MCF 10A (cell line): ENCODE results near the gene VPS11. TPM values are rescaled to one million over a fixed set of nuclear protein-coding genes. Genes with fewer than 3 reads are reported as not detected.
"Not testable (repeated sequence)": the region's sequence is repeated elsewhere in the genome, so short reads cannot be mapped to it uniquely, and the experiment has no call there.

Experiments
- BruUV-seq: library from RNA; stranded (reverse); fragments of 400-500 nt; replicated peaks from 2 replicates; lab custom pipeline; 2021; lab: Mats Ljungman, UMichigan
- CTCF ChIA-PET: fragments of 300-600 bp; sonication (Branson Sonifier 250); formaldehyde crosslinking; extraction: SDS; loops from one replicate; lab custom pipeline; 2021; ENCODE audit warnings: antibody characterized with exemption, inconsistent platforms; lab: Yijun Ruan, JAX
- POLR2A ChIA-PET: fragments of 300-600, 350-650 bp; sonication (Branson Sonifier 250); formaldehyde crosslinking; extraction: SDS; loops from one replicate; lab custom pipeline; 2020; ENCODE audit warnings: antibody characterized with exemption, inconsistent platforms; lab: Yijun Ruan, JAX
- DNase-seq: peaks from one replicate; pipeline ENCODE4 v3.0.0-alpha.2; 2018; ENCODE audit not compliant: unreplicated experiment
- H3K27ac Mint-ChIP-seq: one replicate; pipeline ENCODE4 v1.8.0; 2022; ENCODE audit warnings: mild to moderate bottlenecking, low read depth, mixed read lengths; ENCODE audit not compliant: unreplicated experiment
- H3K27me3 Mint-ChIP-seq: one replicate; pipeline ENCODE4 v1.8.0; 2022; ENCODE audit warnings: mixed read lengths; ENCODE audit not compliant: insufficient read depth, unreplicated experiment
- H3K36me3 Mint-ChIP-seq: one replicate; pipeline ENCODE4 v1.8.0; 2022; ENCODE audit warnings: mild to moderate bottlenecking, moderate library complexity, mixed read lengths; ENCODE audit not compliant: insufficient read depth, unreplicated experiment
- H3K4me1 Mint-ChIP-seq: one replicate; pipeline ENCODE4 v1.8.0; 2022; ENCODE audit warnings: mixed read lengths; ENCODE audit not compliant: insufficient read depth, unreplicated experiment
- H3K4me3 Mint-ChIP-seq: one replicate; pipeline ENCODE4 v1.8.0; 2022; ENCODE audit warnings: mild to moderate bottlenecking, moderate library complexity, mixed read lengths; ENCODE audit not compliant: unreplicated experiment
- H3K9me3 Mint-ChIP-seq: one replicate; pipeline ENCODE4 v1.8.0; 2022; ENCODE audit warnings: mixed read lengths; ENCODE audit not compliant: unreplicated experiment
- CTCF ChIP-seq: fragments of 200-600 bp; IDR thresholded peaks from one replicate; pipeline ENCODE4 v1.8.0; 2022; ENCODE audit warnings: antibody characterized with exemption, mild to moderate bottlenecking; ENCODE audit not compliant: unreplicated experiment
- intact Hi-C: fragments of 100-400 bp; cut with micrococcal nuclease; formaldehyde crosslinking; loops from 2 replicates; pipeline ENCODE4 v1.14.1; 2022
- total RNA-seq: library from RNA; stranded (reverse); gene quantifications from 2 replicates; pipeline ENCODE4 v1.2.3, GENCODE V29; 2022

Gene VPS11
- total RNA-seq, 1 experiment from 2014 or later: 16.2 TPM

GRCh38 chr11:119031912-119032280 is 35.7 kb upstream of the VPS11 start:
- DNase-seq: no peak
- ChIA-PET CTCF (interaction anchor here (0.6 to 2.2 kb wide), 10 partner anchors 9 to 137 kb away, joined by 3 to 10 read pairs (median 6); partner anchors contain the start of gene HYOU1), POLR2A (interaction anchor here (0.7 to 1.0 kb wide), 4 partner anchors 10 to 70 kb away, joined by 3 to 4 read pairs (median 3); partner anchors contain the start of genes RPS25 and TRAPPC4)
- Mint-ChIP-seq H3K27ac (no peak overlapping the region), H3K4me3 (no peak overlapping the region), H3K9me3 (no peaks in the 10 kb centered on the region), H3K36me3 (no peaks in the 10 kb centered on the region), H3K27me3 (no peaks in the 10 kb centered on the region), H3K4me1 (peaks cover 15% of the 10 kb centered on the region)
- no peak for TF ChIP-seq CTCF
- intact Hi-C loops: loop anchor here (2.0 kb wide), 1 partner anchor 25 kb away; the partner anchor contains the start of gene HYOU1
- no TSS peak for BruUV-seq

GRCh38 chr11:119033421-119033820 is 34.2 kb upstream of the VPS11 start:
- intact Hi-C loops, H3K9me3 Mint-ChIP-seq, H3K36me3 Mint-ChIP-seq, BruUV-seq, H3K27me3 Mint-ChIP-seq, DNase-seq, H3K4me3 Mint-ChIP-seq, H3K27ac Mint-ChIP-seq: not testable (repeated sequence)
- CTCF ChIA-PET: interaction anchor here (0.9 to 1.5 kb wide), 2 partner anchors 18 to 124 kb away, joined by 3 to 4 read pairs; no protein-coding TSS in a partner anchor
- POLR2A ChIA-PET: interaction anchor here (1.3 kb wide), 1 partner anchor 15 kb away, joined by 8 read pairs; the partner anchor contains the start of genes RPS25 and TRAPPC4
- peaks cover 15% of the 10 kb centered on the region for H3K4me1 Mint-ChIP-seq

- no peak for TF ChIP-seq CTCF
- CTCF ChIA-PET: interaction anchor here (0.6 to 0.8 kb wide), 2 partner anchors 12 to 13 kb away, joined by 5 to 6 read pairs; no protein-coding TSS in a partner anchor
Measured at GRCh38 chr11:119034813-119035212, 32.8 kb upstream of the VPS11 start.

GRCh38 chr11:119038884-119039283 is 28.7 kb upstream of the VPS11 start:
- CTCF ChIA-PET: no interaction called here
- Mint-ChIP-seq H3K27ac (no peak overlapping the region), H3K4me3 (no peak overlapping the region), H3K9me3 (no peaks in the 10 kb centered on the region), H3K36me3 (peaks cover 4% of the 10 kb centered on the region), H3K27me3 (no peaks in the 10 kb centered on the region), H3K4me1 (no peaks in the 10 kb centered on the region)
- no peak for DNase-seq
- POLR2A ChIA-PET: interaction anchor here (0.7 to 1.1 kb wide), 2 partner anchors 36 to 156 kb away, joined by 3 read pairs; no protein-coding TSS in a partner anchor
- intact Hi-C loops: no loop called here
- BruUV-seq: no TSS peak
- TF ChIP-seq CTCF: no peak

More at GRCh38 chr11:119034813-119035212, 32.8 kb upstream of the VPS11 start:
- DNase-seq: no peak
- Mint-ChIP-seq H3K27ac (no peak overlapping the region), H3K4me1 (peaks cover 2% of the 10 kb centered on the region), H3K9me3 (no peaks in the 10 kb centered on the region), H3K4me3 (no peak overlapping the region), H3K27me3 (no peaks in the 10 kb centered on the region), H3K36me3 (no peaks in the 10 kb centered on the region)
- intact Hi-C loops: no loop called here
- BruUV-seq: no TSS peak
- POLR2A ChIA-PET: no interaction called here

GRCh38 chr11:119039471-119039870 is 28.1 kb upstream of the VPS11 start:
- H3K36me3 Mint-ChIP-seq, H3K27me3 Mint-ChIP-seq, H3K27ac Mint-ChIP-seq, intact Hi-C loops, CTCF ChIA-PET, H3K4me3 Mint-ChIP-seq, H3K9me3 Mint-ChIP-seq, H3K4me1 Mint-ChIP-seq, DNase-seq, BruUV-seq: not testable (repeated sequence)
- POLR2A ChIA-PET: interaction anchor here (0.6 to 1.1 kb wide), 2 partner anchors 56 to 155 kb away, joined by 3 to 4 read pairs; a partner anchor contains a TSS
